Naive thymus-derived CD4-positive, alpha-beta T cell (primary cell): Measurements from ENCODE around the gene ANKS6. TPM values are rescaled to one million over a fixed set of nuclear protein-coding genes. Genes with fewer than 3 reads are reported as not detected.

Source experiments
- ATAC-seq: fragments of 150-1000 bp; cut with Tn5 transposase; 2 replicates; pipeline ENCODE4 v1.10.0; 2021; ENCODE audit warnings: mild to moderate bottlenecking, moderate library complexity
- CTCF ChIA-PET: fragments of 350-600 bp; sonication (Branson Sonifier 250); formaldehyde crosslinking; loops from one replicate; lab custom pipeline; 2021; ENCODE audit warnings: antibody characterized with exemption; lab: Charles Lee
- POLR2A ChIA-PET: fragments of 350-600 bp; sonication (Branson Sonifier 250); formaldehyde crosslinking; loops from one replicate; lab custom pipeline; 2021; ENCODE audit warnings: antibody characterized with exemption, inconsistent platforms; lab: Charles Lee
- DNase-seq, 9 donors: peaks; one replicate each; pipeline versions ENCODE4 v3.0.0 to v3.0.0-alpha.2; 2020 to 2022; ENCODE audit warnings: mixed read lengths in 1 of 9
- H3K27ac ChIP-seq: one replicate; pipeline ENCODE4 v1.7.0; 2013; ENCODE audit warnings: mild to moderate bottlenecking, low read depth, low read length, moderate library complexity
- H3K27me3 ChIP-seq, 2 donors: one replicate each; pipeline ENCODE4 v1.7.0; 2013; ENCODE audit warnings: low read length in 2 of 2, mild to moderate bottlenecking in 2 of 2, moderate library complexity in 2 of 2; ENCODE audit not compliant: control insufficient read depth in 2 of 2, insufficient read depth in 2 of 2
- H3K36me3 ChIP-seq, 3 experiments: 1 replicate in 2 of 3; 2 replicates in 1 of 3; pipeline ENCODE4 v1.7.0; 2013; ENCODE audit warnings: low read length in 3 of 3, mild to moderate bottlenecking in 3 of 3, moderate library complexity in 1 of 3; ENCODE audit not compliant: insufficient read depth in 3 of 3, control insufficient read depth in 2 of 3
- H3K4me1 ChIP-seq, 2 donors: one replicate each; pipeline ENCODE4 v1.7.0; 2013; ENCODE audit warnings: low read length in 2 of 2, mild to moderate bottlenecking in 2 of 2, moderate library complexity in 1 of 2; ENCODE audit not compliant: control insufficient read depth in 2 of 2, insufficient read depth in 2 of 2
- H3K4me3 ChIP-seq: 2 replicates; pipeline ENCODE4 v1.7.0; 2013; ENCODE audit warnings: mild to moderate bottlenecking, low read length
- H3K9me3 ChIP-seq, 3 experiments: 1 replicate in 2 of 3; 2 replicates in 1 of 3; pipeline ENCODE4 v1.7.0; 2013; ENCODE audit warnings: low read length in 3 of 3; ENCODE audit not compliant: control insufficient read depth in 2 of 3
- H3K27ac Mint-ChIP-seq, 9 donors: one replicate each; pipeline ENCODE4 v1.8.0; 2020 to 2022; ENCODE audit warnings: mixed read lengths in 9 of 9, mild to moderate bottlenecking in 8 of 9, moderate library complexity in 5 of 9, inconsistent platforms in 2 of 9
- H3K27me3 Mint-ChIP-seq, 5 donors: one replicate each; pipeline ENCODE4 v1.8.0; 2021 to 2022; ENCODE audit warnings: mixed read lengths in 5 of 5, mild to moderate bottlenecking in 1 of 5
- H3K36me3 Mint-ChIP-seq, 5 donors: one replicate each; pipeline ENCODE4 v1.8.0; 2020 to 2022; ENCODE audit warnings: mixed read lengths in 5 of 5, mild to moderate bottlenecking in 3 of 5, inconsistent platforms in 1 of 5
- H3K4me1 Mint-ChIP-seq, 7 donors: one replicate each; pipeline ENCODE4 v1.8.0; 2020 to 2022; ENCODE audit warnings: mixed read lengths in 7 of 7, mild to moderate bottlenecking in 3 of 7, inconsistent platforms in 1 of 7
- H3K4me3 Mint-ChIP-seq, 10 donors: one replicate each; pipeline ENCODE4 v1.8.0; 2020 to 2022; ENCODE audit warnings: mild to moderate bottlenecking in 10 of 10, mixed read lengths in 10 of 10, moderate library complexity in 6 of 10, inconsistent platforms in 2 of 10
- H3K9me3 Mint-ChIP-seq, 11 donors: one replicate each; pipeline ENCODE4 v1.8.0; 2020 to 2022; ENCODE audit warnings: mixed read lengths in 11 of 11, mild to moderate bottlenecking in 4 of 11, inconsistent platforms in 1 of 11, moderate library complexity in 1 of 11
- intact Hi-C, 2 donors: fragments of 100-400 bp; cut with micrococcal nuclease; formaldehyde crosslinking; loops; one replicate each; pipeline ENCODE4 v1.15.1; 2023
- polyA plus RNA-seq, 2 donors: library from polyadenylated mRNA; unstranded; fragments of 300-500 nt; fragmentation: Illumina TruSeq; gene quantifications; one replicate each; pipeline ENCODE4 v1.2.3, GENCODE V29; 2021
- total RNA-seq, 6 experiments: library from RNA in 5 of 6; stranded (reverse) in 5 of 6; gene quantifications; 1 replicate in 5 of 6; 2 replicates in 1 of 6; pipeline ENCODE4 v1.2.3 and lab custom pipeline; 2021 to 2026

ANKS6 gene
- total and polyA plus RNA-seq, 7 experiments from 2014 or later = 5.0 to 18.4 (median 12.2) TPM

DNA sequence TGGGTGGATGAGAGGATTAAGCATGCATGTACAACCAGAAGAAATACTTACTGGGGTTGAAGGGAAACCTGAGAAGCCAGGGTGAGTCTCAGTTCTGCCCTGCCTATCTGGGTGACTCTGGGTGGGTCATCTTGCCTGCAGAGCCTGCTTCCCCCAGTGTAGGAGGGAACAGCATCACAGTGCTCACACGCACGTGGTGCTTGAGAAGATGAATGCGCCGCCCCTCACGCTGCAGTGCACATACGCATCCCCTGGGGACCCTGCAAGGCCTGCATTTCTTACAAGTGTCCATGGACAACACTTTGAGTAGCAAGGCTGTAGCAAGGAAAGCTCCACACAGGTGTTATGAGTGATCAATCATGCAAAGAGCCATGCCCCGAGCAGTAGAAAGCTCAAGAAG is 68.9 kb downstream of the ANKS6 start:
- H3K9me3 Mint-ChIP-seq = peaks cover 0 to 14% (median 6%) of the 10 kb centered on the region in 11 donors
- DNase-seq = no peak
- H3K4me1 ChIP-seq = no peaks in the 10 kb centered on the region
- POLR2A ChIA-PET = no interaction called here
- ATAC-seq = no peak
- H3K36me3 Mint-ChIP-seq = peaks cover 0 to 13% (median 5%) of the 10 kb centered on the region in 5 donors
- no peaks in the 10 kb centered on the region for H3K36me3 ChIP-seq
- no peaks in the 10 kb centered on the region for H3K27me3 ChIP-seq
- no peak overlapping the region for H3K27ac Mint-ChIP-seq
- H3K4me3 Mint-ChIP-seq = no peak overlapping the region
- H3K4me3 ChIP-seq = no peak overlapping the region
- intact Hi-C loops = no loop called here
- no peaks in the 10 kb centered on the region for H3K9me3 ChIP-seq
- H3K27me3 Mint-ChIP-seq = peaks cover 17 to 32% (median 21%) of the 10 kb centered on the region in 5 donors
- H3K4me1 Mint-ChIP-seq = peaks cover 0 to 1% (median 0%) of the 10 kb centered on the region in 7 donors
- CTCF ChIA-PET = no interaction called here
- no peak overlapping the region for H3K27ac ChIP-seq

DNA sequence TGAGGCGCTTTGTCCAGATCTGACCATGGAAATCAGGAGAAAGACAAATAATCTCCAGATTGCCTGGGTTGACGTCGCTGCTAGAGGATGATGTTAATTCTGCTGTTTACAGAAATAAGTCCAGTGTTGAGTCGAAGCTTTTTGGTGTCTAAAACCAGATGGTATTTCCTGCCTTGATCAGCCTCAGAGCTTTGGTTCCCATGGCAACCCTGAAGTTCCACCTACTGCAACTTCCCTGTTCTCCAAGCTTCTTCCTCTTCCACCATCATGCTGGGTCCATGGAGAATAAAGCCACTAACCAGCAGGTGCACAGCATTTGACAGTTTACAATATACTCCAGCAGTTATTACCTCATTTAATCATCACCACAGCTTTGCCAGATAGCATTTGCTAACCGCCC is 69.6 kb downstream of the ANKS6 start:
- no peak overlapping the region for H3K4me3 Mint-ChIP-seq

DNA sequence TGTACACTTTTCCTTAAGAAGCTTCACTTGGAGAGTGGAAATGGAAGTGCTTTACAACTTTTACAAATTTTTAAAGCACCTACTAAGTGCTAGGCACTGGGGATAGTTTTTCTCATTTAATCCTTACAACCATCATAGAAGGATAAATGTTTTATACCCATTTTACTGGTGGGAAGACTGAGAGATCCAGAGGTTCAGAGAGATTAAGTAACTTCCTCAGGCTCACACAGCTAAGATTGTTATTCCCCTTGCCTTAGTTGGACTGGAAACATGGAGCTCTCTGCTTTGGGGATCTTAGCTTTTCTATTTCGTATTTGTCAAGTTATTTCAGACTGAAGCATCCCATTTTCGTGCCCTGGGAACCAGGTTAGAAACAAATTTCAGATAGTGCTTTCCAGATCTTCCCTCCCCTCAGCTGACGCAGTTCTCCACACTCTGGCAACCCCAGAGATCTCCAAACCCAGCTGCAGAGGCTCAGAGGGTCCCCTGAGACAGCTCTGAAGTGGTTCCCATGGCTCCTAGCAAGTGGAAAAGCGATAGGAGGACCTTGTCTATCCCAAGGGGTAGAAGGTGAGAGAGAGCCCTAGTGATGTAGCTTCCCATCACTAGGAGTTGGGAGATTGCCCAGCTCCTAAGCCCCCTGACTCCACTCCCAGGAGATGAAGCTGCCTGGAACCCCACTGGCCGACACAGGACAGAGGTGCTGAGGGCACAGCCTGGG is 71.4 kb downstream of the ANKS6 start:
- Mint-ChIP-seq H3K9me3 (peaks cover 0 to 14% (median 6%) of the 10 kb centered on the region in 11 donors), H3K4me1 (peaks cover 0 to 1% (median 0%) of the 10 kb centered on the region in 7 donors), H3K27ac (no peak overlapping the region), H3K36me3 (peaks cover 0 to 13% (median 4%) of the 10 kb centered on the region in 5 donors), H3K4me3 (no peak overlapping the region), H3K27me3 (peaks cover 21 to 40% (median 32%) of the 10 kb centered on the region in 5 donors)
- intact Hi-C loops = no loop called here
- ChIA-PET POLR2A (no interaction called here), CTCF (interaction anchor here (0.6 kb wide), 1 partner anchor 26 kb away, joined by 3 read pairs; no protein-coding TSS in a partner anchor)
- Histone ChIP-seq H3K4me1 (no peaks in the 10 kb centered on the region), H3K36me3 (no peaks in the 10 kb centered on the region), H3K27me3 (no peaks in the 10 kb centered on the region), H3K4me3 (no peak overlapping the region), H3K9me3 (no peaks in the 10 kb centered on the region), H3K27ac (no peak overlapping the region)
- ATAC-seq = no peak
- no peak for DNase-seq

More for the DNA sequence above, 69.6 kb downstream of the ANKS6 start:
- no peaks in the 10 kb centered on the region for H3K27me3 ChIP-seq
- Mint-ChIP-seq H3K27me3 (peaks cover 18 to 36% (median 23%) of the 10 kb centered on the region in 5 donors), H3K4me1 (peaks cover 0 to 1% (median 0%) of the 10 kb centered on the region in 7 donors), H3K9me3 (peaks cover 0 to 14% (median 6%) of the 10 kb centered on the region in 11 donors), H3K36me3 (peaks cover 0 to 13% (median 4%) of the 10 kb centered on the region in 5 donors), H3K27ac (no peak overlapping the region)
- POLR2A ChIA-PET = no interaction called here
- DNase-seq = no peak
- intact Hi-C loops = no loop called here
- no peaks in the 10 kb centered on the region for H3K4me1 ChIP-seq
- H3K9me3 ChIP-seq = no peaks in the 10 kb centered on the region
- CTCF ChIA-PET = no interaction called here
- peak; percentile 38 for ATAC-seq
- no peak overlapping the region for H3K4me3 ChIP-seq
- no peaks in the 10 kb centered on the region for H3K36me3 ChIP-seq
- H3K27ac ChIP-seq = no peak overlapping the region

DNA sequence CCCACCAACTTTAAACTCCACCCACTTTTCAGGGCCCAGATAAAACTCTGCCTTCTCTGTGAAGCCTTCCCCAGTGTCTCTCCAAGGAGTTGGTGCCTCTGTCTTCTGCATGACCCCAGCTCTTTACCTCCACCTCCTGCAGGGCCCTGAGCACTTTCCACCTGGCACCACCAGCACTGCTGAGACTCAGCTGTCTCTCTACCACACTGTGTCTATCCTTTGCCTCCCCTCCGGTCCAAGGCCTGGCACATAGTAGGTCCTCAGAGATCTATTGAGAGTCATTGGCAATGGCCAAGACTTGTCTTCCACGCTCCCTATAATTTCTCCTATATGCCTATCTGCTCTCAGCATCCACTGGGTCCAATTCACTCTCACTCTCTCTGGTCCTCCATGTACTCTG is 74.7 kb downstream of the ANKS6 start:
- no peaks in the 10 kb centered on the region for H3K4me1 Mint-ChIP-seq
- H3K4me1 ChIP-seq = no peaks in the 10 kb centered on the region
- no peak for DNase-seq
- peaks cover 0 to 13% (median 4%) of the 10 kb centered on the region in 5 donors for H3K36me3 Mint-ChIP-seq
- no peak overlapping the region for H3K4me3 Mint-ChIP-seq
- H3K27me3 ChIP-seq = no peaks in the 10 kb centered on the region
- peaks cover 0 to 14% (median 6%) of the 10 kb centered on the region in 11 donors for H3K9me3 Mint-ChIP-seq
- peaks cover 28 to 44% (median 38%) of the 10 kb centered on the region in 5 donors for H3K27me3 Mint-ChIP-seq
- no peak overlapping the region for H3K27ac Mint-ChIP-seq
- H3K36me3 ChIP-seq = no peaks in the 10 kb centered on the region
- H3K9me3 ChIP-seq = no peaks in the 10 kb centered on the region
- CTCF ChIA-PET = no interaction called here
- intact Hi-C loops = no loop called here
- H3K4me3 ChIP-seq = no peak overlapping the region
- H3K27ac ChIP-seq = no peak overlapping the region
- POLR2A ChIA-PET = no interaction called here
- no peak for ATAC-seq

DNA sequence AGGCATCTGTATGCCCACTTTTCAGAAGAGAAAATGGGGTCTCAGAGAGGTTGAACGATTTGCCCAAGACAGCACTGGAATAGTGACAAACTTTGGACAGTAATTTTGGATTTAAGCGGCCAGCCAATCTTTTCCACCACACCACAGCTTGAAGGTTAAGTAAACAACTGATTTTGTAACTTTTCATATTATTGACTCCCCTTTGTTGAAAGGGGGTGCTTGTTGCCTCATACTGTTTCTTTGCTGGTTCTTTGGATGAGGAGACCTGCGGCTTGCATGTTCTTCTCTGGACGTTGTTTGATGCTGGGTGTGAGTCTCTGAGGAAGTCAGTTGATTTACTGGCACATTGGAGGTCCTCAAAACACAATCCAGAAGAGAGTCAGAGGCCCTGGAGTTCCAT is 76.0 kb downstream of the ANKS6 start:
- no peaks in the 10 kb centered on the region for H3K9me3 ChIP-seq
- peaks cover 31 to 50% (median 49%) of the 10 kb centered on the region in 5 donors for H3K27me3 Mint-ChIP-seq
- no peak overlapping the region for H3K27ac Mint-ChIP-seq
- CTCF ChIA-PET = no interaction called here
- POLR2A ChIA-PET = no interaction called here
- H3K4me1 Mint-ChIP-seq = no peaks in the 10 kb centered on the region
- DNase-seq (no peak), ATAC-seq (no peak)
- H3K27me3 ChIP-seq = no peaks in the 10 kb centered on the region
- H3K9me3 Mint-ChIP-seq = peaks cover 0 to 14% (median 6%) of the 10 kb centered on the region in 11 donors
- no peaks in the 10 kb centered on the region for H3K4me1 ChIP-seq
- H3K36me3 Mint-ChIP-seq = peaks cover 0 to 13% (median 4%) of the 10 kb centered on the region in 5 donors
- H3K4me3 Mint-ChIP-seq = no peak overlapping the region
- no peak overlapping the region for H3K27ac ChIP-seq
- intact Hi-C loops = no loop called here
- no peak overlapping the region for H3K4me3 ChIP-seq
- no peaks in the 10 kb centered on the region for H3K36me3 ChIP-seq

DNA sequence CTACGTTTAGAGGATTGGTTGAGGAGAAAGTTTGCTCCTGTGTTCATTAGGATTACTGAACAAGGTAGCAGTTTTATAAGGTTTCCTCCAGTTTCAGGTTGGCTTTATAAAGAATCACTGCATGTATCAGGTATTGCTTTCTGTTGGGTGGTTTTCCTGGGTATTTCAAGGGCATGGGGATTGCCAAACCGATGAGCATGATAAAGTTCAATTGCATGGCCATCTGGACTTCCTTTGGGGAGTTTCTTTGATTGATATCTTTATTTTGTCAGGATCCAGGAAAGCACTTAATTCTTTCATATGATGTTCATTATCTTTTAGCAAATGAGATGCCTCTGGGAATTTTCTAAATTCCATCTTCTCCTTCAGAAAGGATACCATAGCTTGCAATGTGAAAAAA is 77.3 kb downstream of the ANKS6 start:
- H3K4me1 Mint-ChIP-seq = no peaks in the 10 kb centered on the region
- H3K4me3 Mint-ChIP-seq = no peak overlapping the region
- peaks cover 27 to 55% (median 43%) of the 10 kb centered on the region in 5 donors for H3K27me3 Mint-ChIP-seq
- intact Hi-C loops = no loop called here
- Histone ChIP-seq H3K4me3 (no peak overlapping the region), H3K27me3 (no peaks in the 10 kb centered on the region), H3K36me3 (no peaks in the 10 kb centered on the region), H3K9me3 (no peaks in the 10 kb centered on the region), H3K4me1 (no peaks in the 10 kb centered on the region), H3K27ac (no peak overlapping the region)
- POLR2A ChIA-PET = no interaction called here
- peaks cover 0 to 11% (median 2%) of the 10 kb centered on the region in 11 donors for H3K9me3 Mint-ChIP-seq
- no peak overlapping the region for H3K27ac Mint-ChIP-seq
- H3K36me3 Mint-ChIP-seq = peaks cover 0 to 10% (median 1%) of the 10 kb centered on the region in 5 donors
- DNase-seq = no peak
- CTCF ChIA-PET = no interaction called here
- ATAC-seq = no peak

DNA sequence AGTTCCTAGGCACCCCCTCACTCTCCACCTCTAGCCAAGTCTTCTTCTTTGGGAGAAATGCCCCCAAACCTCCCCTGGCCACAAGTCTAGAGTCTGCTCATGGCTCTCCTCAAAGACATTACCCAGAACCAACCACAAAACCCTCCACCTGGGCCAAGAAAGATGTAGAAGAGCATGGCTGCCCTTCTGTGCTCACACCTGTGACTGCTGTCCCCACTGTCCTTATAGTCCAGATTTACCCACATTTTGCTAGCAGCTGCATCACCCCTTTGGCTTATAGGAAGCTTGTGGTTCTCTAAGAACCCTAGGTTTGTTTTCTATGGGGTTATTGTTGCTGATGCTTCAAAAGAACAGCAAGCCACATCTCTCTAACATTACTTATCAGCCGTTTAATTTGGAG is 81.5 kb downstream of the ANKS6 start:
- peaks cover 0 to 7% (median 0%) of the 10 kb centered on the region in 7 donors for H3K4me1 Mint-ChIP-seq
- H3K9me3 ChIP-seq = no peaks in the 10 kb centered on the region
- POLR2A ChIA-PET = no interaction called here
- CTCF ChIA-PET = no interaction called here
- no peaks in the 10 kb centered on the region for H3K4me1 ChIP-seq
- ATAC-seq (no peak), DNase-seq (no peak)
- no peak overlapping the region for H3K4me3 Mint-ChIP-seq
- H3K27ac ChIP-seq = no peak overlapping the region
- H3K27ac Mint-ChIP-seq = no peak overlapping the region
- peaks cover 32 to 53% (median 48%) of the 10 kb centered on the region in 5 donors for H3K27me3 Mint-ChIP-seq
- no peak overlapping the region for H3K4me3 ChIP-seq
- no peaks in the 10 kb centered on the region for H3K36me3 ChIP-seq
- no peaks in the 10 kb centered on the region for H3K36me3 Mint-ChIP-seq
- no peaks in the 10 kb centered on the region for H3K27me3 ChIP-seq
- H3K9me3 Mint-ChIP-seq = peaks cover 0 to 3% (median 0%) of the 10 kb centered on the region in 11 donors
- intact Hi-C loops = no loop called here
